ENCODE results near the gene MMADHC. TPM values are rescaled to one million over a fixed set of nuclear protein-coding genes. Genes with fewer than 3 reads are reported as not detected.

Gene MMADHC
- total and polyA plus RNA-seq, 4 experiments from 2014 or later: 66.4 to 163 (median 90.9) TPM

- peaks cover 0 to 3% (median 0%) of the 10 kb centered on the region in 8 donors for H3K9me3 Mint-ChIP-seq
- no peaks in the 10 kb centered on the region for H3K27me3 Mint-ChIP-seq
- DNase-seq: no peak
- ChIA-PET POLR2A (ENCODE audit: partially characterized antibody) (no interaction called here), CTCF (ENCODE audit: partially characterized antibody) (interaction anchor here (3.4 kb wide), 1 partner anchor 1450 kb away, joined by 16 read pairs; no protein-coding TSS in a partner anchor)
- H3K36me3 Mint-ChIP-seq: peaks cover 0 to 3% of the 10 kb centered on the region in 2 donors
- intact Hi-C loops (cut with micrococcal nuclease): no loop called here
- H3K27ac ChIP-seq (ENCODE audit: low read depth, low read length): no peak overlapping the region
- peaks cover 6 to 10% (median 8%) of the 10 kb centered on the region in 4 donors for H3K4me1 Mint-ChIP-seq
- H3K4me3 Mint-ChIP-seq: no peak overlapping the region
- H3K27ac Mint-ChIP-seq: no peak overlapping the region
- peaks cover 8% of the 10 kb centered on the region for H3K4me1 ChIP-seq (ENCODE audit: insufficient read depth, low read length)
- H3K4me3 ChIP-seq (ENCODE audit: low read length in 2 of 2): no peak overlapping the region
- H3K36me3 ChIP-seq (ENCODE audit: insufficient read depth, low read length): no peaks in the 10 kb centered on the region
- no peaks in the 10 kb centered on the region for H3K9me3 ChIP-seq (ENCODE audit: control insufficient read depth in 1 of 2, low read length in 2 of 2)
- H3K27me3 ChIP-seq (ENCODE audit: insufficient read depth, low read length): no peaks in the 10 kb centered on the region
Observed at GRCh38 chr2:149603248-149603647, 15.7 kb upstream of the MMADHC start.

DNA sequence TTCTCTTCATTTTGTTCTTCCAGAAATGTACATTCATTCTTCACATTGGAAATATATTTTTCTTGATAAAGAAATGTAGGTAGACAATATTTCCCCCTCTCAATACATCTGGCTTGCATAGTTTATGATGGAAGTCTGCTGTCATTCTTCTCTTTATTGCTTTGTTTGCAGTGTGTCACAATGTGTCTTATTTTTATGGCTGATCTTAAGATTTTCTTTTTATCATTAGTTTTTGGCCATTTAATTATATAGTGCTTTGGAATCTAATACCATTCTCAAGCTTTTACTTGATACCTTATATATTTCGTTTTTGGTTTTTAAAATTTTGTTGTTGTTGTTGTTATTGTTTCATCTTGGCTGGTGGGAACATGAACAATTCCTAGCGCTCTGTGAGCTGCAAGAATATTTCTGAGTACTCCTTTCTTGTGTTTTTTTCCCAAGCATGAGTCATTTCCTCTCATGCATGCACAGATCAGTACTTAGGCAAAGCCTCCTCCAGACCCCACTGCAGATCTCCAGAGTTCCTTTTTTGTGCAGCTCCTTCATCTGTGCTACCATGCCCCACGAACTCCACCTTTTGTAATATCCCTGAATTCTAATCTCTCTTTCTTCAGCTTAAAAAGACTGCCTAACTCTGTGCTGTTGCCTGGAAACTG lies 13.7 kb upstream of the MMADHC start:
- CTCF ChIA-PET (ENCODE audit: partially characterized antibody): interaction anchor here (1.6 to 3.4 kb wide), 2 partner anchors 1452 to 1638 kb away, joined by 5 to 16 read pairs; no protein-coding TSS in a partner anchor
- peak overlapping the region in 1 of 8 donors; percentile 9 for H3K4me3 Mint-ChIP-seq

DNA sequence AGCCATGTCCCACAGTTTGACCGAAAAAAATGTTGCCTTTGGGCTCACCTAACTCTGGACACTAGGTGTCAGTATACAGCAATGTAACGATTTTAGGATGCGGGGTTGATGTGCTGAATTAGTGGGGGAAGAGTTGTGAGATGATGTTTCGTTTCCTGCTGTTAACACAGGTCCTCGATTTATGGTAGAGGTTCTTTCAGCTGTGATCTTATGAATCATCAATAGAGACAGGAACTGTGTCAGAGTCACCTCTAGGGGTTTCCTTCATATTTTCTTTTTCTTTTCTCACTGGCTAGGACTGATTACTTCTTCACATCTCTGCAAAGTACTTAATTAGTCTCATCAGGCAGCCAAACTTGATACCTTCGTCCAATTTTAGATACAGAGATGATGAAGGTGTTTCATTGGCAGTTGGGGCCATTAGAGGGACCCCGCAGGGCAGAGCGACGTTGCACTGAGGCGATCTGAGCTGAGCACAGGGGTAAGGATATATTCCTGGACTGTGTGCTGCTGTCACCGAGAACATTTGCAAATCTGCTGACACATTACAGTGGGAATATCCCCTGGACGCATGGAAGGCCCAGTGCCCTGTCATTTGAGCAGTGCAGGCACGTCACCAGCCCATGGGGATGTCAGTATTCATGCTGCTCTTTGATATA lies 10.2 kb upstream of the MMADHC start:
- intact Hi-C loops (cut with micrococcal nuclease): loop anchor here (1.0 to 2.0 kb wide), 5 partner anchors 10 to 1840 kb away; partner anchors contain the start of genes MMADHC and RND3
- H3K27ac ChIP-seq (ENCODE audit: low read depth, low read length): no peak overlapping the region
- DNase-seq: peak; percentile 66 to 72 (median 71)
- H3K9me3 ChIP-seq (ENCODE audit: control insufficient read depth in 1 of 2, low read length in 2 of 2): no peaks in the 10 kb centered on the region
- peak overlapping the region in 5 of 7 donors; percentile 5 to 59 (median 51) for H3K27ac Mint-ChIP-seq
- CTCF ChIA-PET (ENCODE audit: partially characterized antibody): interaction anchor here (0.7 to 9.7 kb wide), 10 partner anchors 9 to 1839 kb away, joined by 3 to 90 read pairs (median 4); partner anchors contain the start of gene MMADHC
- no peaks in the 10 kb centered on the region for H3K36me3 Mint-ChIP-seq
- H3K4me3 Mint-ChIP-seq: peak overlapping the region in 5 of 8 donors; percentile 4 to 56 (median 28)
- H3K36me3 ChIP-seq (ENCODE audit: insufficient read depth, low read length): no peaks in the 10 kb centered on the region
- peaks cover 3 to 4% of the 10 kb centered on the region in 2 donors for H3K27me3 Mint-ChIP-seq
- POLR2A ChIA-PET (ENCODE audit: partially characterized antibody): interaction anchor here (1.6 kb wide), 1 partner anchor 11 kb away, joined by 6 read pairs; no protein-coding TSS in a partner anchor
- no peak overlapping the region for H3K4me3 ChIP-seq (ENCODE audit: low read length in 2 of 2)
- H3K9me3 Mint-ChIP-seq: no peaks in the 10 kb centered on the region
- peaks cover 14% of the 10 kb centered on the region for H3K4me1 ChIP-seq (ENCODE audit: insufficient read depth, low read length)
- peaks cover 13 to 18% (median 15%) of the 10 kb centered on the region in 4 donors for H3K4me1 Mint-ChIP-seq
- H3K27me3 ChIP-seq (ENCODE audit: insufficient read depth, low read length): no peaks in the 10 kb centered on the region

More for the DNA sequence above, 13.7 kb upstream of the MMADHC start:
- H3K4me1 Mint-ChIP-seq: peaks cover 13 to 18% (median 15%) of the 10 kb centered on the region in 4 donors
- no peaks in the 10 kb centered on the region for H3K9me3 ChIP-seq (ENCODE audit: control insufficient read depth in 1 of 2, low read length in 2 of 2)
- no peak for DNase-seq
- no peaks in the 10 kb centered on the region for H3K36me3 Mint-ChIP-seq
- intact Hi-C loops (cut with micrococcal nuclease): no loop called here
- no peaks in the 10 kb centered on the region for H3K27me3 ChIP-seq (ENCODE audit: insufficient read depth, low read length)
- peaks cover 14% of the 10 kb centered on the region for H3K4me1 ChIP-seq (ENCODE audit: insufficient read depth, low read length)
- H3K36me3 ChIP-seq (ENCODE audit: insufficient read depth, low read length): no peaks in the 10 kb centered on the region
- POLR2A ChIA-PET (ENCODE audit: partially characterized antibody): interaction anchor here (0.7 kb wide), 1 partner anchor 14 kb away, joined by 3 read pairs; the partner anchor contains the start of gene MMADHC
- no peak overlapping the region for H3K27ac ChIP-seq (ENCODE audit: low read depth, low read length)
- no peak overlapping the region for H3K4me3 ChIP-seq (ENCODE audit: low read length in 2 of 2)
- H3K9me3 Mint-ChIP-seq: no peaks in the 10 kb centered on the region
- H3K27me3 Mint-ChIP-seq: no peaks in the 10 kb centered on the region
- peak overlapping the region in 4 of 7 donors; percentile 5 to 25 (median 18) for H3K27ac Mint-ChIP-seq

DNA sequence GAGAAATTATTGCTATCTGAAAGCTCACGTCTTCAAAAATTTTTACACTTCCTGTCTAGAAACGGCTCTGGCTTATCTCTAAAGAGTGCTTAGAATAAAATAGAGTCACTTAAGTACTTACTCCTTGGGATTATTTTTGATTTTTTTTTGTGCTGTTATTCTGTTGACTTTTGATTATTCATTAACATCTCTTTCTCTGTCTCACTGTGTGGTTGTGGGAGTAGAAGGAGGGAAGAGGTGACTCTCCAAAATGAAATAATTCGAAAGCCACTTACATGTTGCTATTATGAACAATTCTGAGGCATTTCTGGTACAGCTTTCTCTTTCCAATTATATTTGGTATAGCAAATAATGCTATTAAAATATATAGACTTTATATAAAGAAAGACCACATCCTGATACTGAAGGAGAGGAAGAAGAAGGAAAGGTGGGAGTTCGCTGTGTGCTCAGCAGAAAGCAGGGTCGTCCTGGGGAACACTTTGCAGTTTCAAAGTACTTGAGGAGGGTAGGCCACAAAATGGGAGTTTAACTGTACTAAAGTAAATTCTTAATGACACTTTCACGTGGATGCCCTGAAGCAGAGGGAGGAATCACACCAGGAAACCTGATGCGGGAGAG lies 9.6 kb upstream of the MMADHC start:
- H3K27ac ChIP-seq (ENCODE audit: low read depth, low read length): no peak overlapping the region
- Mint-ChIP-seq H3K4me1 (peaks cover 13 to 18% (median 15%) of the 10 kb centered on the region in 4 donors), H3K9me3 (no peaks in the 10 kb centered on the region), H3K27me3 (peaks cover 4 to 5% of the 10 kb centered on the region in 2 donors), H3K27ac (peak overlapping the region in 2 of 7 donors; percentile 5 to 51), H3K4me3 (peak overlapping the region in 2 of 8 donors; percentile 49 to 56), H3K36me3 (no peaks in the 10 kb centered on the region)
- no peaks in the 10 kb centered on the region for H3K27me3 ChIP-seq (ENCODE audit: insufficient read depth, low read length)
- H3K4me3 ChIP-seq (ENCODE audit: low read length in 2 of 2): no peak overlapping the region
- intact Hi-C loops (cut with micrococcal nuclease): loop anchor here (1.0 to 2.0 kb wide), 5 partner anchors 10 to 1840 kb away; partner anchors contain the start of genes MMADHC and RND3
- no peak for DNase-seq
- CTCF ChIA-PET (ENCODE audit: partially characterized antibody): interaction anchor here (0.6 to 9.7 kb wide), 8 partner anchors 17 to 1840 kb away, joined by 3 to 90 read pairs (median 6); no protein-coding TSS in a partner anchor
- H3K4me1 ChIP-seq (ENCODE audit: insufficient read depth, low read length): peaks cover 14% of the 10 kb centered on the region
- H3K9me3 ChIP-seq (ENCODE audit: control insufficient read depth in 1 of 2, low read length in 2 of 2): no peaks in the 10 kb centered on the region
- POLR2A ChIA-PET (ENCODE audit: partially characterized antibody): interaction anchor here (1.6 kb wide), 1 partner anchor 11 kb away, joined by 6 read pairs; no protein-coding TSS in a partner anchor
- H3K36me3 ChIP-seq (ENCODE audit: insufficient read depth, low read length): no peaks in the 10 kb centered on the region

DNA sequence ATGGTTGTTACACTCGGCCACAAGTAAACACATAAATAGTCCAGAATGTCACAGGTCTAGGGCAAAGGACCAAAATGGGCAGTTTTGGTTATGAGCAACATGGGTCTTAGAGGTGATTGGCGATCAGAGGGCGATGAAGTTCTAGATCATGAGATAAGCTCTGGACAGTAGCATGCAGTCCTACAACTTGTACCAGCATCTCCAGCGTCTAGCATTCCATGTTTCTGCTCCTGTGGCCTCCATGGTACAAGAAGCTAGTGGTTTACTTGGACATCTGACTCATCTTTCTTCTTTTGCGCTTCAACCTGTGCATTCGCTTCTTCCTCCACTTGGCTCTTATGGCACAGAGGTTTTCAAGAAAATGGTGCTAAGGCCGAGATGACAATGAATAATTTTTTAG lies 8.9 kb upstream of the MMADHC start:
- Histone ChIP-seq H3K27ac (ENCODE audit: low read depth, low read length) (no peak overlapping the region), H3K36me3 (ENCODE audit: insufficient read depth, low read length) (no peaks in the 10 kb centered on the region), H3K9me3 (ENCODE audit: control insufficient read depth in 1 of 2, low read length in 2 of 2) (no peaks in the 10 kb centered on the region), H3K4me1 (ENCODE audit: insufficient read depth, low read length) (peaks cover 12% of the 10 kb centered on the region), H3K27me3 (ENCODE audit: insufficient read depth, low read length) (no peaks in the 10 kb centered on the region), H3K4me3 (ENCODE audit: low read length in 2 of 2) (no peak overlapping the region)
- Mint-ChIP-seq H3K36me3 (no peaks in the 10 kb centered on the region), H3K4me1 (peaks cover 8 to 14% (median 10%) of the 10 kb centered on the region in 4 donors), H3K4me3 (no peak overlapping the region), H3K9me3 (no peaks in the 10 kb centered on the region), H3K27ac (no peak overlapping the region), H3K27me3 (peaks cover 7 to 11% of the 10 kb centered on the region in 2 donors)
- POLR2A ChIA-PET (ENCODE audit: partially characterized antibody): no interaction called here
- no peak for DNase-seq
- CTCF ChIA-PET (ENCODE audit: partially characterized antibody): interaction anchor here (0.6 to 9.7 kb wide), 6 partner anchors 1451 to 1841 kb away, joined by 3 to 90 read pairs (median 13); no protein-coding TSS in a partner anchor
- intact Hi-C loops (cut with micrococcal nuclease): loop anchor here (2.0 kb wide), 1 partner anchor 890 kb away; the partner anchor contains the start of gene RND3

DNA sequence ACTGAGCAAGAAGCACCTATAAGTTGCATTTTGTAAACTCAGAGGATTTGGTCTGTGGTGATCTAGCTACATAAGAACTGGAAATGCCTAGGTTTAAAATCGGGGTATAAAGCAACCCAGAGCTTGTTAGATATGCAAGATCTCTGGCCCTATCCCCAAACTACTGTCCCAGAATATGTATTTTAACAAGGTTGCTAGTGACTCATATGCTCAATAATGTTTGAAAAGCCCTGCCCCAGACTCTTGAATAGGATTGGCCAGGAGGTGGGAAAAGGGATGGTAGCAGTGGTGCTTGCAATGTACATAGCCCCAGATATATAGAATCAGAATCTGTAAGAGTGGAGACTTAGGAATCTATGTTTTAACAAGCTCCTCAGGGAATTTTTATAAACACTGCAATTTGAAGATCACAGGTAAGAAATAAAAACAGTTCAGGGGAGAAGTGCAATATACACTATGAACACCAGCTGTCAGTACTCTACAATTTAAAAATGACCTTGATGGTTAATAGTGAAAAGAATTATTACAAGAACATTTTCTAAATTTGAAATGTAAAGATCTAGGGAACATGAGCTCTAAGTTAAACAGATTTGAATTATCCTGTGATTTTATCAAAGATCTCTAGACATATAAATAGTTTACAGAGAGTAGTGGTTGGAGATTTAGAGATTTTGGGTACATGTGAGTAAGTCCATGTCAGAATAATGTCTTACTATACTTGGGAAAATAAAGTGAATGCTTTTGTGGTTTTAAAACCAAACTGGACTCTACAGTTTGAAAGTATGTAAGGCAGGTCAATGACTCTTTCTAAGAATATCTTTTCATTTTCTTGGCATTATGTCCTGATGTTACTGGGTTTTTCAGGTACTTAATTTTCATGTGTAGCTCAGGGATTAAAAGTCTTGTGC lies 7.7 kb upstream of the MMADHC start:
- H3K27ac ChIP-seq (ENCODE audit: low read depth, low read length): no peak overlapping the region
- H3K27ac Mint-ChIP-seq: no peak overlapping the region
- no peaks in the 10 kb centered on the region for H3K27me3 ChIP-seq (ENCODE audit: insufficient read depth, low read length)
- no peaks in the 10 kb centered on the region for H3K36me3 ChIP-seq (ENCODE audit: insufficient read depth, low read length)
- no peak overlapping the region for H3K4me3 ChIP-seq (ENCODE audit: low read length in 2 of 2)
- CTCF ChIA-PET (ENCODE audit: partially characterized antibody): interaction anchor here (0.6 to 9.7 kb wide), 4 partner anchors 1457 to 1992 kb away, joined by 3 to 90 read pairs (median 42); no protein-coding TSS in a partner anchor
- peaks cover 7% of the 10 kb centered on the region for H3K4me1 ChIP-seq (ENCODE audit: insufficient read depth, low read length)
- H3K4me3 Mint-ChIP-seq: no peak overlapping the region
- no peaks in the 10 kb centered on the region for H3K9me3 Mint-ChIP-seq
- peaks cover 7 to 17% of the 10 kb centered on the region in 2 donors for H3K27me3 Mint-ChIP-seq
- intact Hi-C loops (cut with micrococcal nuclease): no loop called here
- H3K36me3 Mint-ChIP-seq: no peaks in the 10 kb centered on the region
- H3K9me3 ChIP-seq (ENCODE audit: control insufficient read depth in 1 of 2, low read length in 2 of 2): no peaks in the 10 kb centered on the region
- DNase-seq: no peak
- H3K4me1 Mint-ChIP-seq: peaks cover 6 to 8% (median 7%) of the 10 kb centered on the region in 4 donors
- POLR2A ChIA-PET (ENCODE audit: partially characterized antibody): no interaction called here
